Embryonic facial prominence (tissue), 1 donor: ENCODE measurements around the gene SUPT5H.
A peak's percentile ranks its signal among the peaks of the same experiment; 100 is the strongest.

ENCODE experiments used
- DNase-seq: peaks from one replicate; pipeline ENCODE4 v3.0.0-alpha.2; 2016; ENCODE audit errors: extremely low spot score

SUPT5H gene

GRCh38 chr19:39496063-39496462, 50.7 kb downstream of the SUPT5H start:
- no peak for DNase-seq

- DNase-seq = no peak
Measured at GRCh38 chr19:39497701-39497995, 52.3 kb downstream of the SUPT5H start.

GRCh38 chr19:39497996-39498797, 52.8 kb downstream of the SUPT5H start:
- no peak for DNase-seq

GRCh38 chr19:39498798-39499642, 53.6 kb downstream of the SUPT5H start, which contains the start of gene DLL3:
DLL3 (plus strand) TSS chr19:39498947; CDS start chr19:39498975, 28 bp downstream.
- DNase-seq = no peak

GRCh38 chr19:39499932-39500331, 54.5 kb downstream of the SUPT5H start:
- DNase-seq = no peak

- DNase-seq = no peak
Measured at GRCh38 chr19:39500543-39500942, 55.2 kb downstream of the SUPT5H start.

- no peak for DNase-seq
Measured at GRCh38 chr19:39501340-39501739, 56.0 kb downstream of the SUPT5H start.

- DNase-seq = no peak
Measured at GRCh38 chr19:39502640-39503417, 57.4 kb downstream of the SUPT5H start.

GRCh38 chr19:39506598-39506943, 61.2 kb downstream of the SUPT5H start:
- DNase-seq = no peak

GRCh38 chr19:39506944-39507714, 61.7 kb downstream of the SUPT5H start:
- DNase-seq = peak; percentile 55

- DNase-seq = no peak
Measured at GRCh38 chr19:39507715-39508364, 62.5 kb downstream of the SUPT5H start.

GRCh38 chr19:39508629-39509028, 63.2 kb downstream of the SUPT5H start:
- DNase-seq = no peak

GRCh38 chr19:39509233-39509632, 63.9 kb downstream of the SUPT5H start:
- no peak for DNase-seq

GRCh38 chr19:39512988-39513387, 67.6 kb downstream of the SUPT5H start:
- DNase-seq = no peak

GRCh38 chr19:39514840-39515550, 69.6 kb downstream of the SUPT5H start, which contains the start of gene SELENOV:
SELENOV (plus strand) TSS chr19:39515139; CDS start chr19:39515213, 74 bp downstream.
- DNase-seq = no peak

- no peak for DNase-seq
Measured at GRCh38 chr19:39515551-39516191, 70.3 kb downstream of the SUPT5H start.

GRCh38 chr19:39516270-39516669, 70.9 kb downstream of the SUPT5H start:
- DNase-seq = no peak

GRCh38 chr19:39517432-39517831, 72.0 kb downstream of the SUPT5H start:
- no peak for DNase-seq

- no peak for DNase-seq
Measured at GRCh38 chr19:39518458-39518857, 73.1 kb downstream of the SUPT5H start.

- DNase-seq = no peak
Measured at GRCh38 chr19:39518975-39519374, 73.6 kb downstream of the SUPT5H start.
